KOPT-K1 (cell line): Measurements from ENCODE around the gene MAGI1.

ENCODE experiments used
- H3K27ac ChIP-seq: fragments of 200-600 bp; sonication (generic); 2 replicates; pipeline ENCODE4 v1.5.1; 2016; ENCODE audit warnings: antibody characterized with exemption, mild to moderate bottlenecking, low read depth, low read length; ENCODE audit not compliant: poor library complexity, severe bottlenecking
- H3K36me3 ChIP-seq: fragments of 200-600 bp; sonication (generic); 2 replicates; pipeline ENCODE4 v1.5.1; 2017; ENCODE audit warnings: antibody characterized with exemption, mild to moderate bottlenecking, low read length, moderate library complexity; ENCODE audit not compliant: insufficient read depth
- H3K9me3 ChIP-seq: fragments of 200-600 bp; sonication (generic); 2 replicates; pipeline ENCODE4 v1.5.1; 2017; ENCODE audit warnings: antibody characterized with exemption, low read length, mild to moderate bottlenecking; ENCODE audit not compliant: insufficient read depth, poor library complexity, severe bottlenecking

The MAGI1 gene

DNA sequence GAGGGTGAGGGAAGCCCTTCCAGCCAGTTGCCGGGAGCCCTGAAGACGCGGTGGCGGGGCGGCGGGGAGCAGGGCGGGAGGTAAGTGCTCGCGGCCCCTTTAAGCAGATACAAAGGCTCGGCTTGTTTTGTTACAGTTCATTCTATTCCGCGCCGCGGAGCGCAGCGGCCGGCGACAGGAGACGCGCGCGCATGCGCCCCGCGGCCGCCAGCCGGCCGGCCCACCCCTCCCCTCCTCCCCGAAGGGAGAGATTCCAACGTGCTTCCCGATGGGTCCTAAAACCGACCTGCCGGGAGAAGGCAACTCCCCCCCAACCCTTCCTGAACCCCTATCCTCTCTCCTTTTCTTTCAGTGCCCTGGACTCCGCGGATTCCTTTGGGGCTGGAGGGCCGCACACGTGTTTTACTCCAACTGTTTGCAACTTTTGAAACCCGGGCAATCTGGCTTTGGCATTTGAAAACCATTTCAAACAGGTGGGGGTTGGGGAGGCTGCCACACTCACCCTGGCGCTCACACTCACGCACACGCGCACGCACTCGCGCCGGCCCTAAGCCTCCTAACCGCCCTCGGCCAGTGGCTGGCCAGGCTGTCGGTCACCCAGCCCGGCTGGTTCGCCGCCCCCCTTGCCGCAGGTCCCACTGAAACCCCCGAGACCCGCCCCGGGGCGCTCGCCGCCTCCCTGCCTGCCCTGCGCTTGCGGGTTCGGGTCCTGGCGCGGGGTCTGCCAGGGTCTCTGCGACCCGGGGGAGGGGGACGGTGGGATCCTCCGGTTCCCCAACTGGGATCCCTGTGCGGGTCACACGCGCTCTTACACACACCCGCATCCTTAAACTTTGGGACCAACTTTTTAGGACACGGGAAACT, at the start of gene MAGI1:
TSS of gene MAGI1 (minus strand) at position 193 of the 864 bp plus-strand sequence. CDS start 610 bp downstream, outside the sequence.
- no peak within 1 kb of the TSS for H3K27ac ChIP-seq
- no peaks in the 10 kb centered on the region for H3K9me3 ChIP-seq
- H3K36me3 ChIP-seq = no peaks in the 10 kb centered on the region

GRCh38 chr3:66083784-66084213, 45.1 kb upstream of the MAGI1 start:
- H3K27ac ChIP-seq = no peak overlapping the region
- no peaks in the 10 kb centered on the region for H3K9me3 ChIP-seq
- no peaks in the 10 kb centered on the region for H3K36me3 ChIP-seq

DNA sequence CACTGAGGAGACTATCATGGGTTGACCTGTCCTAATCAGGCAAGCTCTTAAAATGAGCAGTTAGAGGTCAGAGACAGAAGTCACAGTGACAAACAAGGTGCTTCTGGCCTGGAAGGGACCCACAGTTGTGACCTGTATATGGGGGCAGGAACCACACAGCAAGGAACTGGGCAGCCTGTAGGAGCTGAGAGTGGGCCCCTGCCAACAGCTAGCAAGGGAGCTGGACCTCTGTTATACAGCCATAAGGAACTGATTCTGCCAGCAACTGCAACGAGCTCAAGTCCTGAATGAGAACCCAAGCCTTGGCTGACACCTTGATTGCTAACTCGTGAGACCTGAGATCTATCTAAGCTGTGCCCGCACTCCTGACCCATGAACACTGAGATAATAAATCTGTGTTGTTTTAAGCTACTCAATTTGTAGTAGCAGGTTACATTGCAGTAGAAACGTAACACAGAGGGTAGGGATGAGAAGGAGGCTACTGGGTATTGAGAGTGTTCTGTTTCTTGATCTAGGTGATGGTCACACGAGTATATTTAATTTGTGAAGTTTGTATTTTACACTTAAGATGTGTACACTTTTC, 44.5 kb upstream of the MAGI1 start:
- Histone ChIP-seq H3K9me3 (no peaks in the 10 kb centered on the region), H3K27ac (no peak overlapping the region), H3K36me3 (no peaks in the 10 kb centered on the region)

DNA sequence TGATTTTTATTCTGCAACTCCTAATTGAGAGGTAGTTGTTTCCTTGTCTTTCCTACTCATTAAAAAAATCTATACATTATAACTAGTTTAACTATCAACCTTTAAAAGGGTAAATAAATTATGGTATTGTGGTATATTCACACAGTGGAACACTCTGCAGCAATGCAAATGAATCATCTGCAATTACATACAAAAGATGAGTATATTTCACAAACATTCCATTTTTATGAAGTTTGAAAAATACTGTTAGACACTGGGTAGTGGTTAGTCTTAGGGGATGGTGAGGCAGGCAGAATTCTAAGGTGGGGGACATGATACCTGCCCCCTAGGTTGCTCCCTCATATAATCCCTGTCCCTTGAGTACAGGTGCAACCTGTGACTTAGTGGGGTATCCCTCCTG, 44.0 kb upstream of the MAGI1 start:
- Histone ChIP-seq H3K36me3 (no peaks in the 10 kb centered on the region), H3K27ac (no peak overlapping the region), H3K9me3 (no peaks in the 10 kb centered on the region)

DNA sequence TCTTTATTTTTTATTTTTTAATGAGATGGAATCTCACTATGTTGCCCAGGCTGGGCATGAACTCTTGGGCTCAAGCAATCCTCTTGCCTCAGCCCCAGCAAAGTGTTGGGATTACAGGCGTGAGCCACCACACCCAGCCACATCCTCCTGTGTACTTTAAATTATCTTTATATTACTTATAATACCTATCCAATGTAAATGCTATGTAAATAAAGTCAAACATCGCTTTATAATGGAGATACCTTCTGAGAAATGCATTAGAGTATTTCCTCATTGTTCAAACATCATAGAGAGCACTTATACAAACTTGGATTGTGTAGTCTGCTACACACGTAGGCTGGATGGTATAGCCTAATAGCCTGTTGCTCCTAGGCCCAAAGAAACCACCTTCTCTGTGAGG, 41.4 kb upstream of the MAGI1 start:
- H3K27ac ChIP-seq = no peak overlapping the region
- H3K36me3 ChIP-seq = no peaks in the 10 kb centered on the region
- H3K9me3 ChIP-seq = no peaks in the 10 kb centered on the region

- Histone ChIP-seq H3K9me3 (no peaks in the 10 kb centered on the region), H3K36me3 (no peaks in the 10 kb centered on the region), H3K27ac (no peak overlapping the region)
Observed at GRCh38 chr3:66077973-66078372, 39.3 kb upstream of the MAGI1 start.

GRCh38 chr3:66076861-66077470, 38.2 kb upstream of the MAGI1 start:
- Histone ChIP-seq H3K36me3 (no peaks in the 10 kb centered on the region), H3K27ac (no peak overlapping the region), H3K9me3 (no peaks in the 10 kb centered on the region)

GRCh38 chr3:66075281-66075680, 36.6 kb upstream of the MAGI1 start:
- no peaks in the 10 kb centered on the region for H3K9me3 ChIP-seq
- no peaks in the 10 kb centered on the region for H3K36me3 ChIP-seq
- H3K27ac ChIP-seq = no peak overlapping the region

DNA sequence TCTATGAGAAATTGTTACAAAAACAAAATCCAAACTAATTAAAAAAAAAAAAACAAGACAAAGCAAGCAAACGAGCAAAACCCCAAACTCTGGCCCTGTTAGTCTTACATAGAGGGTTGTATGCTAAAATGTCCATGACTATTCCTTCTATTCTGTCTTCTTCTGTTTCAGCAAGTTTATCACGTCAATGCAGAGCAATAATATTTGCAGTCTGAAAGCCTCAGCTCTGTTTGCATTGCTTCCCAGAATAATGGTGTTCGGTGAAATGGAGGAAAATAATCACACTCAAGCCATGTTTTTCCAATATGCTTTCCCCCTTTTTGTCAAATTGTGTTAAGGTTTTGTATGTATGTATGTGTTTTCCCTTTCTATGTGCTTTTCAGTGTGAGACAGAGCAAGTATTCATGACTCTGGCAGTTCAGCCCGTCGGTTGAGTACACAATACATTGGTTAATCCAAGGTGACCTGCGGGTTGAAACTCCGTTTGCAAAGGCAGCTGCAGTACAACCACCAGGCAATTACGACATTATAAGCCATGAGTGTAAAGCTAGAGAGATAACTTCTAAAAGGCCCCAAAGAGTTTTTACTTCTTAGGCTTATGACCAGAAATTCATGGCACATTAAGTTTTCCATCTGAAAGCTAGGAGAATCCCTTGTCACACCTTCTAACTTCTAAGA, 34.9 kb upstream of the MAGI1 start:
- no peaks in the 10 kb centered on the region for H3K9me3 ChIP-seq
- no peak overlapping the region for H3K27ac ChIP-seq
- H3K36me3 ChIP-seq = no peaks in the 10 kb centered on the region

GRCh38 chr3:66068255-66068654, 29.5 kb upstream of the MAGI1 start:
- Histone ChIP-seq H3K27ac (no peak overlapping the region), H3K9me3 (no peaks in the 10 kb centered on the region), H3K36me3 (no peaks in the 10 kb centered on the region)

GRCh38 chr3:66066963-66067617, 28.4 kb upstream of the MAGI1 start:
- no peaks in the 10 kb centered on the region for H3K36me3 ChIP-seq
- H3K27ac ChIP-seq = no peak overlapping the region
- no peaks in the 10 kb centered on the region for H3K9me3 ChIP-seq

- Histone ChIP-seq H3K9me3 (no peaks in the 10 kb centered on the region), H3K36me3 (no peaks in the 10 kb centered on the region), H3K27ac (no peak overlapping the region)
Observed at GRCh38 chr3:66055289-66055688, 16.6 kb upstream of the MAGI1 start.

DNA sequence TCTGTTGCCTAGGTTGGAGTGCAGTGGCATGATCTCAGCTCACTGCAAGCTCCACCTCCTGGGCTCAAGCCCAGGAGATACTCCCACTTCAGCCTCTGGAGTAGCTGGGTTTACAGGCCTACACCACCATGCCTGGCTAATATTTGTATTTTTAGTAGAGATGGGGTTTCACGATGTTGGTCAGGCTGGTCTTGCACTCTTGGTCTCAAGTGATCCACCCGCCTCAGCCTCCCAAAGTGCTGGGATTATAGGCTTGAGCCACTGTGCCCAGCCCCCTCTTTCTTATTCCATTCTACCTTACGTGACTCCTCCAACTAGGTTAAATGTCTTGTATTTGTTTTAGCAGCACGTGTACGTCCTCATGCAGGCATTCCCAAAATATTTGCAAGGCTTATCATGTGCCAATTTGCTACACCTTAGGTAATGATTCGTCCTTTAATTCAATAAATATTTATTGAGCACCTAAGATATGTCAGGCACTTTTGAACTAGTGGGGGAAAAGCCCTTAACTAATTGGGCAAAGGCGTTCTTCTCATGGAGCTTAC, 14.9 kb upstream of the MAGI1 start:
- no peak overlapping the region for H3K27ac ChIP-seq
- no peaks in the 10 kb centered on the region for H3K36me3 ChIP-seq
- no peaks in the 10 kb centered on the region for H3K9me3 ChIP-seq

DNA sequence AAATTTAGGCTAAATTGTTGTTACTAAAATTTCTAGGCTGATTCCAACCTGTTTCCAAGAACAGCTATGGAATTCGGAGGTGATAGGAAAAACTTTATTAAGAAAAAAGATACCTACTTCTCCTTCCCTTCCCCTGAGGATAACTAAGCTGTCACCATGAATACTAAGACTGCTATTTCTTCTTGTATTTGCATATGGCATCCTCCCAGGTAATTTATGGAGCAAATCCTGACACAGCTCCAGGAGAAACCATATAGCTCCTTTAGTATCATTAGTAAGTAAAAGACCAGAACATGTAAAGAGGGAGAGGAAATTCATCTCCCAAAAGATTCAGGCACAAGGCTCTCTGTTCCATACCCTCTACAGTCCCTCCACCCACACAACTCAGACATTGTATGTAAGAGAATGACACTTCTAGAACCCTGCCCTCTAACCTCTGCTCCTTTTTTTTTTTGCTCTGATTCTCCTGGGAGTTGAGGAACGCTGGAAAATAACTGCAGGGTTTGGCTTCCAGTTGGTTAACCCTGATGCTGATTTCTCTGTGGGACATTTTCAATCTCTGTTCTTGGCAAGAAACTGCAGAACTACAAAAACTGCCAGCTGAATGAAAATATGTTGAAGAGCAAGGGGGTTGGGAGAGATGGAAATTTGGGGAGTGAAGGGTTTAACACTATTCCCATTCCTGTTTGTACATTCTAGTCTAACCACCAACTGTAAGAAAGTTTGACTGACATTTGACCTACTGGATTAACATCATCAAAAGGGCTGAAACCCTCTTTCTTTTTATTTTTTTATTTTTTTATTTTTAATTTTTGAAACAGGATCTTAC, 14.2 kb upstream of the MAGI1 start:
- no peaks in the 10 kb centered on the region for H3K9me3 ChIP-seq
- no peak overlapping the region for H3K27ac ChIP-seq
- no peaks in the 10 kb centered on the region for H3K36me3 ChIP-seq
